ENCODE measurements around the gene TMED6. TPM values are rescaled to one million over a fixed set of nuclear protein-coding genes. Genes with fewer than 3 reads are reported as not detected.
"Not testable (repeated sequence)": the region's sequence is repeated elsewhere in the genome, so short reads cannot be mapped to it uniquely, and the experiment has no call there.

The TMED6 gene
- total and polyA plus RNA-seq, 2 of the 8 experiments (the other 6 are each of a cell fraction or from before 2014, with no cell fraction given), result not detected

DNA sequence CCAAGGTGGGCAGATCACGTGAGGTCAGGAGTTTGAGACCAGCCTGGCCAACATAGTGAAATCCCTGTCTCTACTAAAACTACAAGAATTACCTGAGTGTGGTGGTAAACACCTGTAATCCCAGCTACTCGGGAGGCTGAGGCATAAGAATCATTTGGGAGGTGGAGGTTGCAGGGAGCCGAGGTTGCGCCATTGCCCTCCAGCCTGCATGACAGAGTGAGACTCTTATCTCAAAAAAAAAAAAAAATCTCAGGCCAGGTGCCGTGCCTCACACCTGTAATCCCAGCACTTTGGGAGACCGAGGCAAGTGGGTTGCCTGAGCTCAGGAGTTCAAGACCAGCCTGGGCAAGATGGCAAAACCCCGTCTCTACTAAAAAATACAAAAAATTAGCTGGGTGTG, 54.8 kb downstream of the TMED6 start:
- H3K36me3 ChIP-seq (ENCODE audit: control insufficient read depth in 2 of 4, insufficient read depth in 4 of 4, low read length in 3 of 4), result peaks cover 0 to 15% (median 6%) of the 10 kb centered on the region in 4 experiments; a peak in 4 of 8 replicates
- not testable (repeated sequence) for H3K4ac ChIP-seq (replicated peaks; ENCODE audit: insufficient read length, low read depth, low read length); H4K91ac ChIP-seq (replicated peaks; ENCODE audit: insufficient read length, low read length); H4K8ac ChIP-seq (ENCODE audit: extremely low read depth, insufficient read depth, low read length); H3K9me3 ChIP-seq (ENCODE audit: insufficient read depth in 2 of 2, low read depth in 1 of 2, low read length in 1 of 2); H2AFZ ChIP-seq (ENCODE audit: low read length); H3K4me1 ChIP-seq (replicated peaks in 1 of 4; ENCODE audit: control insufficient read depth in 3 of 4, insufficient read depth in 4 of 4, low read length in 3 of 4); H4K20me1 ChIP-seq (replicated peaks in 1 of 2; ENCODE audit: control insufficient read depth in 1 of 2, insufficient read depth in 2 of 2, low read length in 2 of 2); H3K4me3 ChIP-seq (ENCODE audit: extremely low read depth in 1 of 4, insufficient read depth in 2 of 4, low read depth in 3 of 4, low read length in 4 of 4); FAIRE-seq; H2BK20ac ChIP-seq (ENCODE audit: low read length); DNase-seq (ENCODE audit: low read depth in 1 of 2, low spot score in 2 of 2); H2AK5ac ChIP-seq (ENCODE audit: low read depth, low read length); H3K14ac ChIP-seq (ENCODE audit: insufficient read length); H3K9ac ChIP-seq (replicated peaks in 1 of 4; ENCODE audit: extremely low read depth in 1 of 4, low read depth in 3 of 4, low read length in 3 of 4); H3K23me2 ChIP-seq (ENCODE audit: low read depth, low read length); H3K27me3 ChIP-seq (replicated peaks in 1 of 4; ENCODE audit: control insufficient read depth in 3 of 4, extremely low read depth in 1 of 4, insufficient read depth in 3 of 4, low read length in 3 of 4); H3K56ac ChIP-seq (replicated peaks; ENCODE audit: insufficient read length, low read depth, low read length); H4K5ac ChIP-seq (ENCODE audit: insufficient read length, low read depth, low read length); H3K23ac ChIP-seq (ENCODE audit: insufficient read length); H2BK12ac ChIP-seq (ENCODE audit: low read depth, low read length); H2BK5ac ChIP-seq (ENCODE audit: low read depth, low read length); H3K4me2 ChIP-seq (ENCODE audit: insufficient read depth in 1 of 2, low read depth in 2 of 2, low read length in 2 of 2); H3K27ac ChIP-seq (ENCODE audit: low read depth, low read length); H3K18ac ChIP-seq (ENCODE audit: extremely low read depth, low read length); H3K79me1 ChIP-seq (ENCODE audit: low read depth, low read length); H3K79me2 ChIP-seq (ENCODE audit: control insufficient read depth in 1 of 2, insufficient read depth in 2 of 2, low read length in 2 of 2); H2BK120ac ChIP-seq (replicated peaks; ENCODE audit: low read depth, low read length); H2BK15ac ChIP-seq (ENCODE audit: low read length)
- 99% methylated on average over 6 of the region's 7 CpGs; no CpG with 5 or more reads in 1 of the 2 experiments for WGBS, 2 experiments (ENCODE audit: extremely low coverage in 1 of 2, insufficient coverage in 1 of 2, insufficient read length in 1 of 2, insufficient replicate concordance in 2 of 2, low coverage in 1 of 2, low lambda C conversion rate in 2 of 2, missing lambda C conversion rate in 1 of 2)
- ChIA-PET CTCF (ENCODE audit: partially characterized antibody) (interaction anchor here (1.5 to 3.0 kb wide), 2 partner anchors 10 to 12 kb away, joined by 3 to 15 read pairs; no protein-coding TSS in a partner anchor), POLR2A (ENCODE audit: partially characterized antibody) (interaction anchor here (0.6 kb wide), 1 partner anchor 30 kb away, joined by 3 read pairs; no protein-coding TSS in a partner anchor)
